Smooth muscle cell (in vitro differentiated cells): ENCODE data around the gene POLG2. TPM values are rescaled to one million over a fixed set of nuclear protein-coding genes. Genes with fewer than 3 reads are reported as not detected.

Source experiments
- DNase-seq: peaks from one replicate; lab custom pipeline; 2025; ENCODE audit not compliant: unreplicated experiment; lab: John Stamatoyannopoulos, UW
- H2AFZ ChIP-seq: fragments of 200-600 bp; sonication (generic); 2 replicates; pipeline ENCODE4 v1.6.0; 2016; ENCODE audit warnings: antibody characterized with exemption, low read depth, mild to moderate bottlenecking
- H3F3A ChIP-seq: fragments of 200-600 bp; sonication (generic); 2 replicates; pipeline ENCODE4 v1.6.0; 2017; ENCODE audit warnings: antibody characterized with exemption, low read depth
- H3K27ac ChIP-seq: fragments of 200-600 bp; sonication (generic); 2 replicates; pipeline ENCODE4 v1.5.1; 2016; ENCODE audit warnings: low read depth, mild to moderate bottlenecking
- H3K27me3 ChIP-seq: fragments of 200-600 bp; sonication (generic); 2 replicates; pipeline ENCODE4 v1.6.1; 2016; ENCODE audit warnings: low read depth, mild to moderate bottlenecking
- H3K36me3 ChIP-seq: fragments of 200-600 bp; sonication (generic); 2 replicates; pipeline ENCODE4 v1.5.1; 2016; ENCODE audit warnings: low read depth
- H3K4me1 ChIP-seq: fragments of 200-600 bp; sonication (generic); 2 replicates; pipeline ENCODE4 v1.5.1; 2016; ENCODE audit warnings: low read depth
- H3K4me2 ChIP-seq: fragments of 200-600 bp; sonication (generic); 2 replicates; pipeline ENCODE4 v1.6.0; 2016; ENCODE audit warnings: mild to moderate bottlenecking
- H3K4me3 ChIP-seq: fragments of 200-600 bp; sonication (generic); 2 replicates; pipeline ENCODE4 v1.5.1; 2016; ENCODE audit warnings: mild to moderate bottlenecking
- H3K79me2 ChIP-seq: fragments of 200-600 bp; sonication (generic); 2 replicates; pipeline ENCODE4 v1.6.0; 2016; ENCODE audit warnings: low read depth, mild to moderate bottlenecking
- H3K9ac ChIP-seq: fragments of 200-600 bp; sonication (generic); 2 replicates; pipeline ENCODE4 v1.6.0; 2016; ENCODE audit warnings: low read depth
- H3K9me3 ChIP-seq: fragments of 200-600 bp; sonication (generic); replicated peaks from 2 replicates; pipeline ENCODE4 v1.5.1; 2016; ENCODE audit warnings: low read depth
- H4K20me1 ChIP-seq: fragments of 200-600 bp; sonication (generic); 2 replicates; pipeline ENCODE4 v1.6.0; 2016; ENCODE audit warnings: low read depth
- CTCF ChIP-seq: fragments of 200-600 bp; sonication (generic); IDR thresholded peaks from 2 replicates; pipeline ENCODE4 v1.5.1; 2017; ENCODE audit warnings: borderline replicate concordance, mild to moderate bottlenecking, antibody characterized with exemption; ENCODE audit not compliant: insufficient read depth, poor library complexity, severe bottlenecking
- WGBS: methylation state at CpG from one replicate; pipeline ENCODE4 v1.1.7; 2016; ENCODE audit warnings: low lambda C conversion rate; 5-methylcytosine and 5-hydroxymethylcytosine counted together
- polyA plus RNA-seq: library from polyadenylated mRNA; unstranded; fragments of >200 nt; fragmentation: Nextera tagmentation; extraction: Ambion mirVana; gene quantifications from 2 replicates; pipeline ENCODE4 v1.2.1, GENCODE V29; 2016
- total RNA-seq: library from RNA; depleted of rRNA; stranded (reverse); fragments of >200 nt; gene quantifications from 2 replicates; pipeline ENCODE4 v1.2.3, GENCODE V29; 2014

The POLG2 gene
- total and polyA plus RNA-seq, 2 experiments from 2014 or later, result 8.0 to 22.6 TPM

- no peak for DNase-seq
- no peak overlapping the region for H3K9ac ChIP-seq
Observed at GRCh38 chr17:64488301-64488700, 8.6 kb downstream of the POLG2 start.

GRCh38 chr17:64484380-64484779, 12.5 kb downstream of the POLG2 start:
- no peaks in the 10 kb centered on the region for H3K27me3 ChIP-seq
- H3K4me3 ChIP-seq, result no peak overlapping the region
- no peak for DNase-seq
- no peaks in the 10 kb centered on the region for H3K79me2 ChIP-seq
- no peaks in the 10 kb centered on the region for H3F3A ChIP-seq
- 96% methylated on average over 3 of the region's 3 CpGs for WGBS
- peaks cover 4% of the 10 kb centered on the region for H3K36me3 ChIP-seq
- H3K9ac ChIP-seq, result no peak overlapping the region
- H4K20me1 ChIP-seq, result no peaks in the 10 kb centered on the region
- no peaks in the 10 kb centered on the region for H3K4me1 ChIP-seq
- no peak overlapping the region for H2AFZ ChIP-seq
- H3K9me3 ChIP-seq, result no peaks in the 10 kb centered on the region
- TF ChIP-seq CTCF, result no peak
- no peak overlapping the region for H3K4me2 ChIP-seq
- no peak overlapping the region for H3K27ac ChIP-seq

More at GRCh38 chr17:64488301-64488700, 8.6 kb downstream of the POLG2 start:
- 100% methylated on average over 2 of the region's 2 CpGs for WGBS
- Histone ChIP-seq H3K4me1 (no peaks in the 10 kb centered on the region), H3K4me2 (no peak overlapping the region), H3K79me2 (no peaks in the 10 kb centered on the region), H2AFZ (no peak overlapping the region), H3K4me3 (no peak overlapping the region), H4K20me1 (no peaks in the 10 kb centered on the region), H3F3A (no peaks in the 10 kb centered on the region), H3K36me3 (peaks cover 11% of the 10 kb centered on the region), H3K9me3 (no peaks in the 10 kb centered on the region), H3K27ac (no peak overlapping the region), H3K27me3 (no peaks in the 10 kb centered on the region)
- TF ChIP-seq CTCF, result no peak

- no peak overlapping the region for H2AFZ ChIP-seq
Observed at GRCh38 chr17:64480951-64481350, 15.9 kb downstream of the POLG2 start.

More at GRCh38 chr17:64480951-64481350, 15.9 kb downstream of the POLG2 start:
- peaks cover 4% of the 10 kb centered on the region for H3K36me3 ChIP-seq
- H3K4me3 ChIP-seq, result no peak overlapping the region
- no peaks in the 10 kb centered on the region for H4K20me1 ChIP-seq
- TF ChIP-seq CTCF, result no peak
- H3K27ac ChIP-seq, result peak overlapping the region; percentile 80
- H3K4me2 ChIP-seq, result peak overlapping the region; percentile 32
- no peak overlapping the region for H3K9ac ChIP-seq
- 54% methylated on average over 1 of the region's 1 CpG for WGBS
- H3F3A ChIP-seq, result no peaks in the 10 kb centered on the region
- no peaks in the 10 kb centered on the region for H3K27me3 ChIP-seq
- H3K9me3 ChIP-seq, result no peaks in the 10 kb centered on the region
- H3K79me2 ChIP-seq, result no peaks in the 10 kb centered on the region
- no peaks in the 10 kb centered on the region for H3K4me1 ChIP-seq
- no peak for DNase-seq
